Left lobe of liver (tissue), 2 donors: ENCODE results near the gene REPS2. TPM values are rescaled to one million over a fixed set of nuclear protein-coding genes. Genes with fewer than 3 reads are reported as not detected.

Experiments used
- ATAC-seq: fragments of 200-7000 bp; cut with Tn5 transposase; one replicate; pipeline ENCODE4 v1.9.1; 2020; ENCODE audit warnings: mild to moderate bottlenecking, moderate library complexity
- DNase-seq: peaks from one replicate; pipeline ENCODE4 v3.0.0-alpha.2; 2020; ENCODE audit warnings: low spot score
- total RNA-seq: library from RNA; stranded (reverse); gene quantifications from one replicate; pipeline ENCODE4 v1.2.1, GENCODE V29; 2021
- donor health status: DM: no; HTN: no; CAD: no; lungs with moderate emphysema.
- donor health status: DM: no; HTN: yes; CAD: no.

The REPS2 gene
- 19.1 TPM for total RNA-seq

- ATAC-seq (peak; percentile 96), DNase-seq (peak; percentile 89)
Observed at GRCh38 chrX:16946361-16946964, at the start of gene REPS2. REPS2 (plus strand) TSS chrX:16946658; CDS start chrX:16946862, 204 bp downstream.

- DNase-seq = no peak
- ATAC-seq = no peak
Observed at GRCh38 chrX:16897445-16897844, 49.0 kb upstream of the REPS2 start.

DNA sequence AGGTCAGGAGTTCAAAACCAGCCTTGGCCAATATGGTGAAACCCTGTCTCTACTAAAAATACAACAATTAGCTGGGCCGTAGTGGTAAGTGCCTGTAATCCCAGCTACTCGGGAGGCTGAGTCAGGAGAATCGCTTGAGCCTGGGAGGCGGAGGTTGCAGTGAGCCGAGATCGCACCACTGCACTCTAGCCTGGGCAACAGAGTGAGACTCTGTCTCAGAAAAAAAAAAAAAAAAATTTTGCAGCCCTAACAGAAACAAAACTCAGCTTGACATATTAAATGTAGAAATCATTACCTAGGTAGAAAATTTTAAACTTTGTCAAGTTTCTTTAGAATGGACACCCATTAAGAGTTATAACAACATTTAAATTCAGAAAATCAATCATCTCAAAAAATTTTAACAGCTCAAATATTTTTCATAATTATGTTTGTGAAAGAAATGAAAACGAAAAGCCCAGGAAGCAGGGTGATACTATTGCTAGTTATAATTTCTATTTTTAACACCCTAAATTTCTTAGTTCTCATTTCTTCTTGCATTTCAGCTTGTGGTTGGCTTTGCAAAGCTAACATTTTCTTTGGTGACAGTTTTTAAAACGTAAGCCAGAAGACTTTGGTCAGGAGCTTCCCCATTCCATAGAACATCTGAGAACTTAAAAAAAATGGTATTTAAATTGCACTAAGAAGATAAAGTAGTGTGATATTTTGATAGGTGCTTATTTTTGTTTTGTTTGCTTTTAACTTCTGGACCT lies 43.0 kb upstream of the REPS2 start:
- no peak for DNase-seq
- ATAC-seq = no peak

DNA sequence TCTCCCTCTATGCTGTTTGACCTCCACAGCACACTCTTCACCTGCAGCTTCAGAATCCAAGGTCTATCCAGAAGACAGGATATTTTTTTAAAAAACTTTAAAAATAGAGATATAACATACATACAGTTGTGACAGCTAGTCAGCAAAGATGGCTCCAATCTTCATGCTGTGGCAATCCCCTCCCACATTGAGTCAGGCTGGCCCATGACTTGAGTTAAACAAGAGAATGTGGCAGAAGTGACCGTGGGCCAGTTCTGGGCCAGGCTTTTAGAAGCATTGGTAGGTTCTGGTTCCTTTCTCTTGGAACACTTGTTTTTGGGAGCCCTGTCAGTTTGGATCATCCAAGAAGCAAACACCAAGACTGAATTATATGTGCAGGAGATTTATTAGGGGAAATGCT lies 36.1 kb upstream of the REPS2 start:
- DNase-seq = no peak
- ATAC-seq = no peak

- no peak for DNase-seq
- ATAC-seq = no peak
Observed at GRCh38 chrX:16914058-16914457, 32.4 kb upstream of the REPS2 start.

- DNase-seq = no peak
Observed at GRCh38 chrX:16916561-16916960, 29.9 kb upstream of the REPS2 start.

DNA sequence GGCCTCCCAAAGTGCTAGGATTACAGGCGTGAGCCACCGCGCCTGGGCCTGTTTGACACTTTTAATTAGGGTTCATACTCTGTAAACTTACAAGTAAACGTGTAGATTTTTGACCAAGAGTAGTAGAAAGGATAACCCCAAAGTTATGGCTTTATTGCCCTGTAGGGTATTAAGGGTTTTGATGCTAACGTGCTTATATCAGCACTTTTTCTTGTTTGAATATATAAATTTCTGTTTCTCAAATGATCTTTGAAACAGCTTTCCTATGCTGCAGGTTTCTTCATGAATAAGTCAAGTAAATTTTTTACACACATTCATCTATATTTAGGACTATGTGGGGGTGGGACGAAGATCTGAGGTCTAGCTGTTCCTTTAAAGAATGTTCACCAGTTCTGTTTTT lies 29.3 kb upstream of the REPS2 start:
- DNase-seq = no peak

More at GRCh38 chrX:16916561-16916960, 29.9 kb upstream of the REPS2 start:
- no peak for ATAC-seq

GRCh38 chrX:16918979-16919378 lies 27.5 kb upstream of the REPS2 start:
- no peak for ATAC-seq
- no peak for DNase-seq

More for the DNA sequence above, 29.3 kb upstream of the REPS2 start:
- no peak for ATAC-seq

GRCh38 chrX:16920075-16920474 lies 26.4 kb upstream of the REPS2 start:
- ATAC-seq = no peak

DNA sequence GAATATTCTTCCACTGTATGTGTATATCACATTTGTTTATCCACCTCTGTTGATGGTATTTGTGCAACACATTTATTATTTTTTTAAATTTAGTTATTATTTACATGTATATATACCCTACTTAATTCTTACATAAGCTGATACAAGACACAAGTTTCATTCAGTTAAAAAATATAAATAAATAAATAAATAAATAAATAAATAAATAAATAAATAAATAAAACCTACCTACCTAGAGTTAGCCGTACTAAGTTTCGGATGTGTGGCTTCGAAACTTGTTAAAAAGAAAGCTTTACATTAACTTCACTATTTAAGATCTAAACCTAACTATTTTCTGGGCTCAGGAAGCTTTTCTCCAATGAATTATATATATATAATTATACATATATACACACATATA lies 23.3 kb upstream of the REPS2 start:
- DNase-seq (no peak), ATAC-seq (no peak)

More at GRCh38 chrX:16920075-16920474, 26.4 kb upstream of the REPS2 start:
- no peak for DNase-seq

GRCh38 chrX:16924631-16925480 lies 21.6 kb upstream of the REPS2 start:
- ATAC-seq (no peak), DNase-seq (no peak)

GRCh38 chrX:16930392-16930791 lies 16.1 kb upstream of the REPS2 start:
- ATAC-seq (no peak), DNase-seq (no peak)

DNA sequence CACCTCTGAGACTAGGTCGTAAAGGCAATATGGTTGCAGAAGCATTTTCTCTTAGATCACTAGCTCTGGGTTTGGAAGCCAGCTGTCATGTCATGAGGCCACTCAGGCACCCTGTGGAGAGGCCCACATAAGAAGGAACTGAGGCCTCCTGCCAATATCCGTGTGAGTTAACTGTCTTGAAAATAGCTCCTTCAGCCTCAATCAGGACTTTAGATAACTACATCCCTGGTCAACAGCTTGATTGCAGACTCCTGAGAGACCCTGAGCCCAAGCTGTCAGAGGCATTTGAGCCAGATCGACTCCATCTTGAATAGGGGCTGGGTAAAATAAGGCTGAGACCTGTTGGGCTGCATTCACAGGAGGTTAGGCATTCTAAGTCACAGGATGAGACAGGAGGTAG lies 15.1 kb upstream of the REPS2 start:
- DNase-seq = no peak
- ATAC-seq = no peak

GRCh38 chrX:16931855-16932575 lies 14.4 kb upstream of the REPS2 start:
- no peak for DNase-seq

DNA sequence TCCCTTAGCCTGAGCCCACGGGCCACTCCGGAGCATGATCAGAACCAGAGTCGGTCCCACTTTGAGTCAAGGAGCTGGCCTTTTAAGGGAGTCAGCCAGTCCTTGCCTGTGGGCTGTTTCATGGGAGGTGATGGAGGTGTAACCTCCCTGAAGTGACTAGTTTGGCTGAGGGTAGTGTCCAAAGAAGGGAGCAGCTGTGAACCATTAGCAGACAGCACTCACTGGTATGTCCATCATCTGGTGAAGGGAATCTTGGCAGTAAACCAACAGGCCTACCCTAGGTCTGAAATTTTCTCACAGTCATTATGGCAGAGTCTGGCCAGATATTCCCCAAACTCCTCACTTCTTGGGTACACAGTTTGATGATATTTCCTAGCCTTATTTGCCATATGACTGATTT lies 12.3 kb upstream of the REPS2 start:
- DNase-seq (no peak), ATAC-seq (no peak)

More at GRCh38 chrX:16931855-16932575, 14.4 kb upstream of the REPS2 start:
- ATAC-seq = no peak

- ATAC-seq = peak; percentile 74
- DNase-seq = peak; percentile 70
Observed at GRCh38 chrX:16946971-16947562, 609 bp downstream of the REPS2 start.

DNA sequence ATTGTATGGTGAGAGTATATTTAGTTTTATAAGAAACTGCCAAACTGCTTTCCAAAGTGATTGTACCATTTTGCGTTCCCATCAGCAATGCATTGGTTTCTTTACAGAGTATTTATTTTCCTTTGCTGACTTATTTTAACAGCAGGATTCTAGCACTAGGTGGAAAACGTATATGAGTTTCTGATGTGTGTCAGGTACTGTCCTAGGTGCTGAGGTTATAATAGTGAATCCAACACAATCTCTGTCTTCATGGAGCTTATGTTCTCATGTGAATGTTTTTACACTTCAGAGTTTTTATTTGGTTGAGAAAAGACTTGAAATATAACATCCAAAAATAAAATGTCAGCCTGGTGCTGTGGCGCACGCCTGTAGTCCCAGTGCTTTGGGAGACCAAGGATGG lies 4.0 kb downstream of the REPS2 start:
- DNase-seq (no peak), ATAC-seq (no peak)

GRCh38 chrX:16953606-16954211 lies 7.3 kb downstream of the REPS2 start:
- no peak for ATAC-seq
- DNase-seq = no peak

DNA sequence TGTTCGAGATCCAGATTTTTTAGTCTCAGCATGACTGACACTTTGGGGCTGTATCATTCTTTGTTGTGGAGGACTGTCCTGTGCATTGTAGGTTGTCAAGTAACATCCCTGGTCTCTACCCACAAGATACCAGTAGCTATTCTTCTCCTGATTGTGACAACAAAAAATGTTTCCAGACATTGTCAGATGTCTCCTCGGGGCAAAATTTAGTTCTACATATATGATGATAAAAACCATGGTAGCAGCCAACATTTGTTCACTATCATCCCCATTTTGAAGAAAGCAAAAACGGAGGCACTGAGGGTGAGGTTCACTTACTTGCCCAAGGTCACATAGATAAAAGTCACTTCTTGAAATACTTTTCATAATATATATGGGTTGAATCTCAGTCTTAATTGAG lies 11.3 kb downstream of the REPS2 start:
- DNase-seq (no peak), ATAC-seq (no peak)

DNA sequence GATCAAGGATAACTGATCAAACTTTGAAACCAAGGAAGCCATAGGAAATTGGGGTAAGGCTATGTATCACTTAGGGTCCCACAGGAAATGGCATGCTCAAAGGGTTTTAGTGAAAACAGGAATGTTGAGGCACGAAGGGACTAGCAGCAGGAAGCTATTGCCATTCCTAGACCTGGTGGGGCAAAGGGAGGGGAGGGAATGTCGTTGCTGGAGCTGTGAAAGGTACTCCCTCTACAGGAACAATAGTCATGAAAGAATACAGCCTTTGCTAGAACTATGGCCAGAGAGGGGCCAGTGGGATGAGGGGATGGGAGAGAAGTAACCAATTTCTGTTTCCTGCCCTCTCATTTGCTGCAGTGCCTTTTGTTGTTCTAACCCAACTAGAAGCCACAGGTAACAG lies 11.9 kb downstream of the REPS2 start:
- DNase-seq (no peak), ATAC-seq (no peak)
